SK-N-SH (cell line): ENCODE results near the gene CHMP6. TPM values are rescaled to one million over a fixed set of nuclear protein-coding genes. Genes with fewer than 3 reads are reported as not detected.

ENCODE experiments used
- CTCF ChIA-PET: fragments of 300-600, 350-600 bp; formaldehyde crosslinking; extraction: SDS; loops from one replicate; lab custom pipeline; 2021; lab: Yijun Ruan, JAX
- POLR2A ChIA-PET: fragments of 350-600 bp; sonication (Branson Sonifier 250); formaldehyde crosslinking; extraction: SDS; loops from one replicate; lab custom pipeline; 2020; ENCODE audit warnings: antibody characterized with exemption, inconsistent platforms; lab: Yijun Ruan, JAX
- DNase-seq: peaks from one replicate; pipeline ENCODE4 v3.0.0; 2012
- H2AFZ ChIP-seq: fragments of 200-600 bp; sonication (generic); 2 replicates; pipeline ENCODE4 v1.8.1; 2016; ENCODE audit warnings: antibody characterized with exemption, mild to moderate bottlenecking, low read depth
- H3F3A ChIP-seq: fragments of 200-600 bp; sonication (generic); replicated peaks from 2 replicates; pipeline ENCODE3; 2016; ENCODE audit warnings: antibody characterized with exemption, mild to moderate bottlenecking; ENCODE audit not compliant: insufficient read depth
- H3K27ac ChIP-seq, 2 experiments: fragments of 200-500 bp in 1 of 2; fragments of 200-600 bp in 1 of 2; sonication (Bioruptor generic) in 1 of 2; sonication (generic), shearing (Covaris generic) in 1 of 2; 2 replicates each; pipeline versions ENCODE4 v1.5.1 to v1.6.1; 2014 to 2016; ENCODE audit warnings: low read depth in 2 of 2, inconsistent platforms in 1 of 2, low read length in 1 of 2, mild to moderate bottlenecking in 1 of 2, mixed read lengths in 1 of 2
- H3K27me3 ChIP-seq: fragments of 200-600 bp; sonication (generic), shearing (Covaris generic); 2 replicates; pipeline ENCODE4 v1.6.1; 2016; ENCODE audit warnings: mixed run types; ENCODE audit not compliant: insufficient read depth
- H3K36me3 ChIP-seq, 2 experiments: fragments of 200-500 bp in 1 of 2; fragments of 200-600 bp in 1 of 2; sonication (Bioruptor generic) in 1 of 2; sonication (generic) in 1 of 2; replicated peaks in 1 of 2; 2 replicates each; pipeline versions ENCODE3 to v1.5.1; 2014 to 2016; ENCODE audit warnings: low read length in 1 of 2, mild to moderate bottlenecking in 1 of 2; ENCODE audit not compliant: insufficient read depth in 2 of 2, control insufficient read depth in 1 of 2
- H3K4me1 ChIP-seq, 2 experiments: fragments of 200-500 bp in 1 of 2; fragments of 200-600 bp in 1 of 2; sonication (Bioruptor generic) in 1 of 2; sonication (generic), shearing (Covaris generic) in 1 of 2; 2 replicates each; pipeline versions ENCODE4 v1.5.1 to v1.6.1; 2014 to 2016; ENCODE audit warnings: low read depth in 1 of 2, low read length in 1 of 2, mixed run types in 1 of 2; ENCODE audit not compliant: insufficient read depth in 2 of 2, control insufficient read depth in 1 of 2
- H3K4me2 ChIP-seq: fragments of 200-600 bp; sonication (generic), shearing (Covaris generic); 2 replicates; pipeline ENCODE4 v1.6.1; 2017; ENCODE audit warnings: mixed run types
- H3K4me3 ChIP-seq, 2 experiments: fragments of 200-500 bp in 1 of 2; fragments of 200-600 bp in 1 of 2; sonication (Bioruptor generic) in 1 of 2; sonication (generic), shearing (Covaris generic) in 1 of 2; 2 replicates each; pipeline versions ENCODE4 v1.5.1 to v1.8.1; 2014 to 2016; ENCODE audit warnings: low read depth in 2 of 2, inconsistent platforms in 1 of 2, low read length in 1 of 2, mild to moderate bottlenecking in 1 of 2, mixed read lengths in 1 of 2, moderate library complexity in 1 of 2
- H3K79me2 ChIP-seq: fragments of 200-600 bp; sonication (generic); 2 replicates; pipeline ENCODE4 v1.8.1; 2017; ENCODE audit warnings: mild to moderate bottlenecking; ENCODE audit not compliant: insufficient read depth
- H3K9ac ChIP-seq: fragments of 200-600 bp; sonication (generic); 2 replicates; pipeline ENCODE4 v1.6.1; 2017; ENCODE audit warnings: mixed run types
- H3K9me2 ChIP-seq: fragments of 200-600 bp; sonication (generic); 2 replicates; pipeline ENCODE4 v1.6.1; 2017; ENCODE audit warnings: mixed run types
- H3K9me3 ChIP-seq: fragments of 200-600 bp; sonication (generic); 2 replicates; pipeline ENCODE4 v1.6.1; 2017; ENCODE audit warnings: mixed run types, mild to moderate bottlenecking, moderate library complexity
- H4K20me1 ChIP-seq: fragments of 200-600 bp; sonication (generic); 2 replicates; pipeline ENCODE4 v1.6.1; 2017; ENCODE audit warnings: mild to moderate bottlenecking, mixed run types; ENCODE audit not compliant: insufficient read depth
- ELF1 ChIP-seq: IDR thresholded peaks from 2 replicates; pipeline ENCODE4 v1.4.0; 2012
- EP300 ChIP-seq, 2 experiments: IDR thresholded peaks; 2 replicates each; pipeline versions ENCODE4 v1.4.0 to v1.6.1; 2012; ENCODE audit warnings: borderline replicate concordance in 1 of 2, low read depth in 1 of 2, low read length in 1 of 2
- FOXJ3 ChIP-seq: sonication (generic); formaldehyde crosslinking; IDR thresholded peaks from 2 replicates; pipeline ENCODE4 v1.5.1; 2020; ENCODE audit warnings: mild to moderate bottlenecking, missing genetic modification reagents
- FOXM1 ChIP-seq: IDR thresholded peaks from 2 replicates; pipeline ENCODE4 v1.4.0; 2012; ENCODE audit warnings: low read depth, mild to moderate bottlenecking
- GABPA ChIP-seq: IDR thresholded peaks from 2 replicates; pipeline ENCODE4 v1.4.0; 2012; ENCODE audit warnings: low read depth, mild to moderate bottlenecking
- MEF2A ChIP-seq: IDR thresholded peaks from 2 replicates; pipeline ENCODE4 v1.4.0; 2012; ENCODE audit warnings: low read depth, borderline replicate concordance
- NFIC ChIP-seq: IDR thresholded peaks from 2 replicates; pipeline ENCODE4 v1.4.0; 2012; ENCODE audit warnings: borderline replicate concordance
- PBX3 ChIP-seq: IDR thresholded peaks from 2 replicates; pipeline ENCODE4; 2012
- RAD21 ChIP-seq: IDR thresholded peaks from 2 replicates; pipeline ENCODE4 v1.6.1; 2012; ENCODE audit warnings: mild to moderate bottlenecking, low read length
- RCOR1 ChIP-seq: fragments of 150-350 bp; IDR thresholded peaks from 2 replicates; pipeline ENCODE4 v1.6.1; 2017; ENCODE audit warnings: antibody characterized with exemption, low read length
- REST ChIP-seq: IDR thresholded peaks from 2 replicates; pipeline ENCODE4 v1.6.1; 2012; ENCODE audit warnings: mild to moderate bottlenecking, low read depth, low read length, moderate library complexity
- SIN3A ChIP-seq: IDR thresholded peaks from 2 replicates; pipeline ENCODE4 v1.6.1; 2012; ENCODE audit warnings: low read depth, mild to moderate bottlenecking, low read length, moderate library complexity, borderline replicate concordance
- SMC3 ChIP-seq: IDR thresholded peaks from 2 replicates; pipeline ENCODE4 v1.6.1; 2012; ENCODE audit warnings: low read depth, low read length, improper control_type of control experiment
- TAF1 ChIP-seq: IDR thresholded peaks from 2 replicates; pipeline ENCODE4 v1.6.1; 2012; ENCODE audit warnings: low read depth, mild to moderate bottlenecking, low read length, moderate library complexity, borderline replicate concordance
- TCF12 ChIP-seq: IDR thresholded peaks from 2 replicates; pipeline ENCODE4 v1.4.0; 2012
- USF1 ChIP-seq: IDR thresholded peaks from 2 replicates; pipeline ENCODE4 v1.4.0; 2012; ENCODE audit warnings: low read depth, borderline replicate concordance
- USF2 ChIP-seq: fragments of 150-350 bp; IDR thresholded peaks from 2 replicates; pipeline ENCODE4 v1.6.1; 2017; ENCODE audit warnings: antibody characterized with exemption, low read length, low read depth, borderline replicate concordance
- WGBS: methylation state at CpG from one replicate; pipeline ENCODE4 v1.1.6; 2017; ENCODE audit warnings: low lambda C conversion rate; 5-methylcytosine and 5-hydroxymethylcytosine counted together
- polyA plus RNA-seq, 3 experiments: library from polyadenylated mRNA; depleted of rRNA; stranded (reverse); fragments of >200 nt; gene quantifications; 2 replicates each; pipeline ENCODE4 v1.2.3, GENCODE V29; 2012

Gene CHMP6
- polyA plus RNA-seq, 1 of the 3 experiments (the other 2 are of a cell fraction): 44.1 TPM

- no peak for TF ChIP-seq REST
- TF ChIP-seq TAF1: no peak
- TF ChIP-seq SMC3: no peak
- peak; percentile 11; the same call in 1 of the 2 replicates for TF ChIP-seq RCOR1
- no peak for TF ChIP-seq GABPA
- TF ChIP-seq NFIC: peak; percentile 69
These were observed 32.2 kb upstream of the CHMP6 start (continued) for GRCh38 chr17:80959330-80960036.

- Histone ChIP-seq H3K27ac (peak overlapping the region in 1 of 2 experiments; percentile 79; a peak in 1 of 4 replicates), H2AFZ (no peak overlapping the region), H3K4me1 (peaks cover 0 to 37% of the 10 kb centered on the region in 2 experiments; a peak in 2 of 4 replicates), H3K79me2 (no peaks in the 10 kb centered on the region), H3K9me2 (no peaks in the 10 kb centered on the region), H3K9ac (no peak overlapping the region), H4K20me1 (no peaks in the 10 kb centered on the region), H3K4me3 (no peak overlapping the region), H3K36me3 (peaks cover 0 to 10% of the 10 kb centered on the region in 2 experiments), H3K4me2 (no peak overlapping the region), H3K9me3 (no peaks in the 10 kb centered on the region), H3K27me3 (no peaks in the 10 kb centered on the region), H3F3A (no peaks in the 10 kb centered on the region)
- CTCF ChIA-PET: interaction anchor here (1.1 to 2.0 kb wide), 9 partner anchors 9 to 533 kb away, joined by 3 to 8 read pairs (median 4); no protein-coding TSS in a partner anchor
- POLR2A ChIA-PET: no interaction called here
- DNase-seq: no peak
- WGBS: 93% methylated on average over 13 of the region's 24 CpGs
- no peak for TF ChIP-seq RAD21
- TF ChIP-seq FOXM1: no peak
- TF ChIP-seq FOXJ3 (CRISPR knock-in tag): no peak
- no peak for TF ChIP-seq REST
- no peak for TF ChIP-seq USF2
- no peak for TF ChIP-seq SIN3A
- TF ChIP-seq ELF1: no peak
- no peak for TF ChIP-seq TCF12
- no peak for TF ChIP-seq PBX3
- no peak for TF ChIP-seq USF1
- TF ChIP-seq MEF2A: no peak
- no peak for TF ChIP-seq EP300 (IDR thresholded peaks at IDR 0.05; ENCODE audit: borderline replicate concordance in 1 of 2, low read depth in 1 of 2, low read length in 1 of 2)
- TF ChIP-seq TAF1: no peak
These were observed 31.4 kb upstream of the CHMP6 start for GRCh38 chr17:80960037-80960796.
